ENCODE data around the gene SIX2. TPM values are rescaled to one million over a fixed set of nuclear protein-coding genes. Genes with fewer than 3 reads are reported as not detected.

Gene SIX2
- total RNA-seq, 1 donor from 2014 or later: 45.9 TPM

- DNase-seq (ENCODE audit: extremely low spot score, unreplicated experiment): no peak
- no peak for TF ChIP-seq CTCF (IDR thresholded peaks at IDR 0.05)
- Mint-ChIP-seq H3K36me3 (ENCODE audit: unreplicated experiment) (peaks cover 31% of the 10 kb centered on the region), H3K4me3 (ENCODE audit: unreplicated experiment) (peak overlapping the region; percentile 96), H3K27ac (ENCODE audit: unreplicated experiment) (peak overlapping the region; percentile 89), H3K4me1 (ENCODE audit: unreplicated experiment) (peaks cover 54% of the 10 kb centered on the region), H3K27me3 (ENCODE audit: unreplicated experiment) (no peaks in the 10 kb centered on the region), H3K9me3 (ENCODE audit: unreplicated experiment) (no peaks in the 10 kb centered on the region)
Observed at GRCh38 chr2:45006041-45006941, 3.0 kb downstream of the SIX2 start.

- peak overlapping the region; percentile 96 for H3K4me3 Mint-ChIP-seq (ENCODE audit: unreplicated experiment)
- peak overlapping the region; percentile 12 for H3K27ac Mint-ChIP-seq (ENCODE audit: unreplicated experiment)
- H3K4me1 Mint-ChIP-seq (ENCODE audit: unreplicated experiment): peaks cover 46% of the 10 kb centered on the region
- TF ChIP-seq CTCF (IDR thresholded peaks at IDR 0.05): no peak
- no peaks in the 10 kb centered on the region for H3K9me3 Mint-ChIP-seq (ENCODE audit: unreplicated experiment)
- no peaks in the 10 kb centered on the region for H3K27me3 Mint-ChIP-seq (ENCODE audit: unreplicated experiment)
- no peak for DNase-seq (ENCODE audit: extremely low spot score, unreplicated experiment)
- peaks cover 31% of the 10 kb centered on the region for H3K36me3 Mint-ChIP-seq (ENCODE audit: unreplicated experiment)
Observed at GRCh38 chr2:45005261-45006002, 3.8 kb downstream of the SIX2 start.

- H3K36me3 Mint-ChIP-seq (ENCODE audit: unreplicated experiment): peaks cover 31% of the 10 kb centered on the region
- no peaks in the 10 kb centered on the region for H3K27me3 Mint-ChIP-seq (ENCODE audit: unreplicated experiment)
- peak overlapping the region; percentile 50 for H3K27ac Mint-ChIP-seq (ENCODE audit: unreplicated experiment)
- peaks cover 43% of the 10 kb centered on the region for H3K4me1 Mint-ChIP-seq (ENCODE audit: unreplicated experiment)
- no peaks in the 10 kb centered on the region for H3K9me3 Mint-ChIP-seq (ENCODE audit: unreplicated experiment)
- H3K4me3 Mint-ChIP-seq (ENCODE audit: unreplicated experiment): peak overlapping the region; percentile 38
- DNase-seq (ENCODE audit: extremely low spot score, unreplicated experiment): no peak
- no peak for TF ChIP-seq CTCF (IDR thresholded peaks at IDR 0.05)
Observed at GRCh38 chr2:45004562-45005191, 4.6 kb downstream of the SIX2 start.

- no peak for TF ChIP-seq CTCF (IDR thresholded peaks at IDR 0.05)
- Mint-ChIP-seq H3K27me3 (ENCODE audit: unreplicated experiment) (no peaks in the 10 kb centered on the region), H3K9me3 (ENCODE audit: unreplicated experiment) (no peaks in the 10 kb centered on the region), H3K4me1 (ENCODE audit: unreplicated experiment) (peaks cover 43% of the 10 kb centered on the region), H3K27ac (ENCODE audit: unreplicated experiment) (peak overlapping the region; percentile 50), H3K36me3 (ENCODE audit: unreplicated experiment) (peaks cover 31% of the 10 kb centered on the region), H3K4me3 (ENCODE audit: unreplicated experiment) (peak overlapping the region; percentile 38)
- no peak for DNase-seq (ENCODE audit: extremely low spot score, unreplicated experiment)
Observed at GRCh38 chr2:45003579-45004551, 5.4 kb downstream of the SIX2 start.
